Measurements from ENCODE around the gene OPRD1. TPM values are rescaled to one million over a fixed set of nuclear protein-coding genes. Genes with fewer than 3 reads are reported as not detected.
"Not testable (repeated sequence)": the region's sequence is repeated elsewhere in the genome, so short reads cannot be mapped to it uniquely, and the experiment has no call there.

OPRD1 gene
- total RNA-seq: not detected in 2 replicates

- no peak for DNase-seq (ENCODE audit: low read depth)
Observed at GRCh38 chr1:28811766-28812668, at the start of gene OPRD1. Gene OPRD1, plus strand, starts transcription at chr1:28812170. Its CDS starts 214 bp downstream, at chr1:28812384.

- no peak for DNase-seq (ENCODE audit: low read depth)
Observed at GRCh38 chr1:28766532-28767183, 45.3 kb upstream of the OPRD1 start.

GRCh38 chr1:28770601-28771165 is 41.3 kb upstream of the OPRD1 start:
- DNase-seq (ENCODE audit: low read depth): no peak

- DNase-seq (ENCODE audit: low read depth): not testable (repeated sequence)
Observed at GRCh38 chr1:28771921-28772320, 40.0 kb upstream of the OPRD1 start.

- no peak for DNase-seq (ENCODE audit: low read depth)
Observed at GRCh38 chr1:28773105-28773504, 38.9 kb upstream of the OPRD1 start.

- peak; percentile 49 for DNase-seq (ENCODE audit: low read depth)
Observed at GRCh38 chr1:28775121-28775942, 36.6 kb upstream of the OPRD1 start.

GRCh38 chr1:28776341-28776740 is 35.6 kb upstream of the OPRD1 start:
- DNase-seq (ENCODE audit: low read depth): no peak

- no peak for DNase-seq (ENCODE audit: low read depth)
Observed at GRCh38 chr1:28778021-28778420, 33.9 kb upstream of the OPRD1 start.

GRCh38 chr1:28779751-28780408 is 32.1 kb upstream of the OPRD1 start:
- no peak for DNase-seq (ENCODE audit: low read depth)

GRCh38 chr1:28781305-28781704 is 30.7 kb upstream of the OPRD1 start:
- no peak for DNase-seq (ENCODE audit: low read depth)

- no peak for DNase-seq (ENCODE audit: low read depth)
Observed at GRCh38 chr1:28782011-28782410, 30.0 kb upstream of the OPRD1 start.

- DNase-seq (ENCODE audit: low read depth): no peak
Observed at GRCh38 chr1:28783363-28783762, 28.6 kb upstream of the OPRD1 start.

- no peak for DNase-seq (ENCODE audit: low read depth)
Observed at GRCh38 chr1:28789412-28789811, 22.6 kb upstream of the OPRD1 start.

GRCh38 chr1:28789816-28790215 is 22.2 kb upstream of the OPRD1 start:
- DNase-seq (ENCODE audit: low read depth): no peak

- DNase-seq (ENCODE audit: low read depth): no peak
Observed at GRCh38 chr1:28790377-28791035, 21.5 kb upstream of the OPRD1 start.

GRCh38 chr1:28791929-28792328 is 20.0 kb upstream of the OPRD1 start:
- DNase-seq (ENCODE audit: low read depth): not testable (repeated sequence)

- DNase-seq (ENCODE audit: low read depth): no peak
Observed at GRCh38 chr1:28792644-28793121, 19.3 kb upstream of the OPRD1 start.

GRCh38 chr1:28794582-28794981 is 17.4 kb upstream of the OPRD1 start:
- not testable (repeated sequence) for DNase-seq (ENCODE audit: low read depth)

GRCh38 chr1:28796352-28797211 is 15.4 kb upstream of the OPRD1 start:
- DNase-seq (ENCODE audit: low read depth): no peak

GRCh38 chr1:28800324-28800723 is 11.6 kb upstream of the OPRD1 start:
- DNase-seq (ENCODE audit: low read depth): no peak

Measured in renal cortical epithelial cell (primary cell).